Fibroblast of the aortic adventitia (primary cell): ENCODE results near the gene OR6P1. TPM values are rescaled to one million over a fixed set of nuclear protein-coding genes. Genes with fewer than 3 reads are reported as not detected.

Experiments
- DNase-seq: peaks from one replicate; pipeline ENCODE4 v3.0.0-alpha.2; 2010; ENCODE audit warnings: low read depth
- H3K4me3 ChIP-seq: 2 replicates; pipeline ENCODE4 v1.5.1; 2011; ENCODE audit warnings: low read depth, mild to moderate bottlenecking, control low read depth, low read length, moderate library complexity
- total RNA-seq: library from RNA; depleted of rRNA; stranded (reverse); fragments of >200 nt; gene quantifications from 2 replicates; pipeline ENCODE4 v1.2.3, GENCODE V29; 2012; ENCODE audit warnings: low replicate concordance
- TF ChIP-seq, protein P1 (sequence below): IDR thresholded peaks from 2 replicates; pipeline ENCODE4 v1.5.1; 2011; ENCODE audit warnings: mild to moderate bottlenecking, low read length, control low read depth, inconsistent platforms; ENCODE audit not compliant: insufficient read depth

The OR6P1 gene
- total RNA-seq, 1 donor: not detected

DNA sequence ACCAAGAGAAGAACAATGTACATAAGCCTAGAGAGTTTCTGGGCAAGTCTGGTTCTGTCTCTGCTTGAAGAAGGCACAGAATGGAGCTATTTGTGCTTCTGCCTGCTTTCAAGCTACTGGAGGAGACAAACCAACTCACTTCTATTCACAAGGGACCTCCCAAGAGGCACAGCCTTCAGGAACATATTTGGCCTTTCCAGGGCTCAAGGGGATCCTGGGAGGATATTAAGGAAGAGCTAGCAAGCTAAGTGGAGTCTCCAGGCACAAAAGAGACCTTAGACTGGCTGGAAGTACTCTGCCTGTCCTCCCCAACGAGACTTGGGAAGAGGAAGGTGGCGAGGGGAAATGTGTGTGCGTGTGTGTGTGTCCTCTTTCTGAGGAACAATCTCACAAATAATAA lies 16.0 kb downstream of the OR6P1 start, which contains the start of gene OR6Y1:
Gene OR6Y1, minus strand, starts transcription at position 54 of the 400 bp plus-strand sequence. CDS start 6,300 bp downstream, outside the sequence.
- no peak for DNase-seq
- no peak within 1 kb of the TSS for H3K4me3 ChIP-seq
- TF ChIP-seq, protein P1, sequence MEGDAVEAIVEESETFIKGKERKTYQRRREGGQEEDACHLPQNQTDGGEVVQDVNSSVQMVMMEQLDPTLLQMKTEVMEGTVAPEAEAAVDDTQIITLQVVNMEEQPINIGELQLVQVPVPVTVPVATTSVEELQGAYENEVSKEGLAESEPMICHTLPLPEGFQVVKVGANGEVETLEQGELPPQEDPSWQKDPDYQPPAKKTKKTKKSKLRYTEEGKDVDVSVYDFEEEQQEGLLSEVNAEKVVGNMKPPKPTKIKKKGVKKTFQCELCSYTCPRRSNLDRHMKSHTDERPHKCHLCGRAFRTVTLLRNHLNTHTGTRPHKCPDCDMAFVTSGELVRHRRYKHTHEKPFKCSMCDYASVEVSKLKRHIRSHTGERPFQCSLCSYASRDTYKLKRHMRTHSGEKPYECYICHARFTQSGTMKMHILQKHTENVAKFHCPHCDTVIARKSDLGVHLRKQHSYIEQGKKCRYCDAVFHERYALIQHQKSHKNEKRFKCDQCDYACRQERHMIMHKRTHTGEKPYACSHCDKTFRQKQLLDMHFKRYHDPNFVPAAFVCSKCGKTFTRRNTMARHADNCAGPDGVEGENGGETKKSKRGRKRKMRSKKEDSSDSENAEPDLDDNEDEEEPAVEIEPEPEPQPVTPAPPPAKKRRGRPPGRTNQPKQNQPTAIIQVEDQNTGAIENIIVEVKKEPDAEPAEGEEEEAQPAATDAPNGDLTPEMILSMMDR: no peak

DNA sequence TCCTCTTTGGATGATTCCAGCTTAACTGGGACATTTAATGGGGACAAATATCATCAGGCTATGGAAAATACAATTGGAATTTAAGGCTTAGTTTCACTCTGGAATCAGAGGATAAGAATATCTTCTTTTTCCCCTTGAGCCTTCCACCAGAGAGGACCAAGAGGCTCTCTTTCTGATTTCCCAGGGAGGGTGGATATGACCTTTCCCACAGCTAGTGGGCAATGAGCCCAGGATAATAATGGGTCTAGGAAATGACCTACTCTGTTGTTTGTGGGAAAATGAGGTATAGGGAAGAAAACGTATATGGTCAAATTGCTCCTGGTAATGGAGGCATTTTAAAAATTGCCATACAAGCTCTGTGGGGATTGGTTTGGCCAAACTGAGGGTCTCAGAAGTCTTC lies 18.1 kb downstream of the OR6P1 start:
- H3K4me3 ChIP-seq: no peak overlapping the region
- TF ChIP-seq, protein P1: no peak
- no peak for DNase-seq

DNA sequence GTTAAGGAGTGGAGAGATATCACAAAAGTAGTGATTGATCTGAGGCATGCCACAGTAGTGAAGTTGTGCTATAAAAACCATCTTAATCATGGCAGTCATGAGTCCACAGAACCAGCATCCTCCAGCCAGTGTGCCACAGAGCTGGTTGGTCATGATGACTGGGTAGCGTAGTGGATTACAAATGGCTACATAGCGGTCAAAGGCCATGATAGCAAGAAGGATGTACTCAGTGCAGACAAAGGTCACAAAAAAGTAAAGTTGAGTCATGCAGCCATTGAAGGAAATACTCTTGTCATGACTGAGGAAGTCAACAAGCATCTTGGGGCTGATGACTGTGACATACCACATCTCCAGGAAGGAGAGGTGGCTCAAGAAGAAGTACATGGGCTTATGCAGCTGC lies 22.8 kb downstream of the OR6P1 start:
- TF ChIP-seq, protein P1: no peak
- H3K4me3 ChIP-seq: no peak overlapping the region
- no peak for DNase-seq

DNA sequence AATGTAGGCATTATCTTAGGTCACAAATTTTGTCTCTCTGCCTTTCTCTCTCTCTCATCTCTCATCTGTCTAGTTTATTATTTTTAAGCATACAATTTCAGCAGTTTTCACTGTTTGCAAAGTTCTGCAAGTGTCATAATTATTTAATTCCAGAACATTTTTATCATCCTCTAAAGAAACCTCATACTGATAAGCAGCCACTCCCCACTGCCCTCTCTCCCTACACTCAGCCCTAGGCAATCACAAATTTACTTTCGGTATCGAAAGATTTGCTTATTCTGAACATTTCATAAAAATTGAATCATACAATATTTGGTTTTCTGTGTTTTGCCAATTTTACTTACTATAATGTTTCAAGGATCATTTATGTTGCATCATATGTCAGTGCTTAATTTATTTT lies 32.8 kb downstream of the OR6P1 start:
- DNase-seq: no peak
- H3K4me3 ChIP-seq: no peak overlapping the region
- TF ChIP-seq, protein P1: no peak

DNA sequence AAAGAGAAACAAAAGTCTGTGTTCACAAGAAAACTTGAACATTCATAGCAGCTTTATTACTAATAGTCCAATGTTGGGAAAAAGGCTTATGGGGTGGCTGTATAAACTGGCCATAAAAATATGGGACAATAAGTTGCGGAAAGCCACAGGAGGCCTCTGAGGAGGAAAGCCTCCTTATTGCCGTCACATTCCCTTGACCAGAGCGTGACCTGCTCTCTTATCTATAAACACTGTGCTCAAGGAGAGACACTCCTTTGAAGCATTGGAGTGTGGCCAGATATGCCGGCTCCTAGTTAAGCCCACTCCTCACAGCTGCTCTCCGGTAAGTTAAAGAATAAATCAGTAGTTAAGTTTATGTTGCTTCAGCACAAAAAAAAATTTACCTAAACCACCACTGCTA lies 35.9 kb downstream of the OR6P1 start:
- TF ChIP-seq, protein P1: no peak
- DNase-seq: no peak
- H3K4me3 ChIP-seq: no peak overlapping the region

DNA sequence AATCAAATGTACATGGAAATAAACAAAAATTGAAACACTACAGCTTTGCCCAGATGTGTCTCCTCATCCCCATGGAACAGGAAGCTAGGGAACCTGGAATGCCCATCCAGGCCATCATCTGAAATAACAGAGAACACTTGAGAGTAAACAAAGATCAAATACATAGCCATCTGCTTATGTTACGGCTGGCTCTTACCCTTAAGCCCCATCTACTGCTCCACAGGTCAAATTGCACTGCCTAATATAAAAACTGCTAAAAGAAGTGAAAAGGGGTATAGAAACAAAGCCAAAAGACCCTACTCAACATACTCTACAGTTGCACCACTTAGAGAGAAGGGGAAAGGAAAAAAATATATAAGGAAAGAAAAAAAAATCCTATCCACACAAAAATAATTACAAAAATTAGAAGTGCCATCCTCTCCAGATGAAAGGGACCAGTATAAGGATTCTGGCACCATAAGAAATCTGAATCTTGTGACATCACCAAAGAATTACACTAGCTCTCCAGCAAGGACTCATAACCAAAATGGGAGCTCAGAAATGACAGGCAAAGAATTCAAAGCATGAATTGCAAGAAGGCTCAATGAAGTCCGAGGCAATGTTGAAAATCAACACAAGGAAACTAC lies 43.1 kb downstream of the OR6P1 start:
- peak; percentile 35 for DNase-seq
- H3K4me3 ChIP-seq: no peak overlapping the region

More for the DNA sequence above, 43.1 kb downstream of the OR6P1 start:
- TF ChIP-seq, protein P1: peak; percentile 62
